SJCRH30 (cell line): Measurements from ENCODE around the gene AMELX. TPM values are rescaled to one million over a fixed set of nuclear protein-coding genes. Genes with fewer than 3 reads are reported as not detected.

Experiments
- DNase-seq, 2 experiments: peaks; one replicate each; pipeline ENCODE4 v3.0.0-alpha.2; 2015 to 2020
- H3K27ac ChIP-seq: fragments of 250-450 bp; sonication (Bioruptor Pico); 2 replicates; pipeline ENCODE4 v1.5.1; 2020; ENCODE audit warnings: mild to moderate bottlenecking, moderate library complexity
- H3K27me3 ChIP-seq: fragments of 250-450 bp; sonication (Bioruptor Pico); 2 replicates; pipeline ENCODE4 v1.5.1; 2020; ENCODE audit warnings: mild to moderate bottlenecking, moderate library complexity
- H3K36me3 ChIP-seq: fragments of 250-450 bp; sonication (Bioruptor Pico); 2 replicates; pipeline ENCODE4 v1.5.1; 2020; ENCODE audit warnings: mild to moderate bottlenecking, moderate library complexity
- H3K4me1 ChIP-seq: fragments of 250-450 bp; sonication (Bioruptor Pico); 2 replicates; pipeline ENCODE4 v1.5.1; 2020; ENCODE audit warnings: mild to moderate bottlenecking, moderate library complexity
- H3K4me3 ChIP-seq: fragments of 250-450 bp; sonication (Bioruptor Pico); 2 replicates; pipeline ENCODE4 v1.5.1; 2020; ENCODE audit warnings: mild to moderate bottlenecking, moderate library complexity
- H3K9me3 ChIP-seq: fragments of 250-450 bp; sonication (Bioruptor Pico); replicated peaks from 2 replicates; pipeline ENCODE4 v1.5.1; 2020; ENCODE audit warnings: mild to moderate bottlenecking, moderate library complexity
- total RNA-seq: library from RNA; depleted of rRNA; stranded (reverse); fragments of >200 nt; shearing (Covaris generic); gene quantifications from 2 replicates; pipeline ENCODE4 v1.2.3, GENCODE V29; 2014

AMELX gene
- total RNA-seq, 1 experiment from 2014 or later: not detected

- Histone ChIP-seq H3K36me3 (no peaks in the 10 kb centered on the region), H3K4me3 (no peak overlapping the region), H3K27me3 (no peaks in the 10 kb centered on the region), H3K4me1 (peaks cover 24% of the 10 kb centered on the region), H3K27ac (no peak overlapping the region), H3K9me3 (no peaks in the 10 kb centered on the region)
- no peak for DNase-seq
Measured at GRCh38 chrX:11282043-11282442, 11.2 kb upstream of the AMELX start.

- no peak overlapping the region for H3K4me3 ChIP-seq
- peak overlapping the region; percentile 65 for H3K27ac ChIP-seq
- H3K27me3 ChIP-seq: no peaks in the 10 kb centered on the region
- H3K36me3 ChIP-seq: no peaks in the 10 kb centered on the region
- no peaks in the 10 kb centered on the region for H3K9me3 ChIP-seq
- peaks cover 29% of the 10 kb centered on the region for H3K4me1 ChIP-seq
- peak in 1 of 2 experiments; percentile 55 for DNase-seq
Measured at GRCh38 chrX:11285651-11286050, 7.6 kb upstream of the AMELX start.

- H3K27me3 ChIP-seq: no peaks in the 10 kb centered on the region
- peaks cover 29% of the 10 kb centered on the region for H3K4me1 ChIP-seq
- no peaks in the 10 kb centered on the region for H3K36me3 ChIP-seq
- H3K9me3 ChIP-seq: no peaks in the 10 kb centered on the region
- DNase-seq: no peak
- no peak overlapping the region for H3K27ac ChIP-seq
- no peak overlapping the region for H3K4me3 ChIP-seq
Measured at GRCh38 chrX:11287505-11287904, 5.7 kb upstream of the AMELX start.

- H3K4me1 ChIP-seq: peaks cover 19% of the 10 kb centered on the region
- no peak overlapping the region for H3K27ac ChIP-seq
- H3K9me3 ChIP-seq: no peaks in the 10 kb centered on the region
- no peak overlapping the region for H3K4me3 ChIP-seq
- H3K27me3 ChIP-seq: no peaks in the 10 kb centered on the region
- no peaks in the 10 kb centered on the region for H3K36me3 ChIP-seq
- DNase-seq: no peak
Measured at GRCh38 chrX:11290416-11291102, 2.7 kb upstream of the AMELX start.

- no peak overlapping the region for H3K4me3 ChIP-seq
- no peak for DNase-seq
- no peak overlapping the region for H3K27ac ChIP-seq
- no peaks in the 10 kb centered on the region for H3K4me1 ChIP-seq
- no peaks in the 10 kb centered on the region for H3K36me3 ChIP-seq
- no peaks in the 10 kb centered on the region for H3K9me3 ChIP-seq
- H3K27me3 ChIP-seq: no peaks in the 10 kb centered on the region
Measured at GRCh38 chrX:11296051-11296450, 2.8 kb downstream of the AMELX start.

- no peaks in the 10 kb centered on the region for H3K27me3 ChIP-seq
- no peaks in the 10 kb centered on the region for H3K4me1 ChIP-seq
- H3K4me3 ChIP-seq: no peak overlapping the region
- no peak overlapping the region for H3K27ac ChIP-seq
- no peaks in the 10 kb centered on the region for H3K9me3 ChIP-seq
- H3K36me3 ChIP-seq: no peaks in the 10 kb centered on the region
- no peak for DNase-seq
Measured at GRCh38 chrX:11298600-11298999, 5.4 kb downstream of the AMELX start.

GRCh38 chrX:11304829-11305228 lies 11.6 kb downstream of the AMELX start:
- Histone ChIP-seq H3K27ac (no peak overlapping the region), H3K36me3 (no peaks in the 10 kb centered on the region), H3K9me3 (no peaks in the 10 kb centered on the region), H3K27me3 (no peaks in the 10 kb centered on the region), H3K4me3 (no peak overlapping the region), H3K4me1 (no peaks in the 10 kb centered on the region)
- no peak for DNase-seq

GRCh38 chrX:11305641-11306040 lies 12.4 kb downstream of the AMELX start:
- no peak overlapping the region for H3K27ac ChIP-seq
- no peaks in the 10 kb centered on the region for H3K4me1 ChIP-seq
- no peak for DNase-seq
- H3K36me3 ChIP-seq: no peaks in the 10 kb centered on the region
- H3K27me3 ChIP-seq: no peaks in the 10 kb centered on the region
- H3K9me3 ChIP-seq: no peaks in the 10 kb centered on the region
- no peak overlapping the region for H3K4me3 ChIP-seq

GRCh38 chrX:11309220-11309619 lies 16.0 kb downstream of the AMELX start:
- Histone ChIP-seq H3K4me3 (no peak overlapping the region), H3K36me3 (no peaks in the 10 kb centered on the region), H3K9me3 (no peaks in the 10 kb centered on the region; the same call in 1 of the 2 replicates), H3K27me3 (no peaks in the 10 kb centered on the region), H3K27ac (no peak overlapping the region), H3K4me1 (no peaks in the 10 kb centered on the region; the same call in 1 of the 2 replicates)
- no peak for DNase-seq

- no peaks in the 10 kb centered on the region; the same call in 1 of the 2 replicates for H3K4me1 ChIP-seq
- no peaks in the 10 kb centered on the region for H3K27me3 ChIP-seq
Measured at GRCh38 chrX:11311706-11312105, 18.5 kb downstream of the AMELX start.

GRCh38 chrX:11319806-11320520 lies 26.8 kb downstream of the AMELX start:
- H3K4me1 ChIP-seq: no peaks in the 10 kb centered on the region
- H3K36me3 ChIP-seq: no peaks in the 10 kb centered on the region
- H3K4me3 ChIP-seq: no peak overlapping the region
- DNase-seq: no peak
- 0 out of 2 replicates have a peak, but pooled peaks cover 7% of the 10 kb centered on the region for H3K9me3 ChIP-seq
- H3K27ac ChIP-seq: no peak overlapping the region
- H3K27me3 ChIP-seq: no peaks in the 10 kb centered on the region

More at GRCh38 chrX:11311706-11312105, 18.5 kb downstream of the AMELX start:
- Histone ChIP-seq H3K9me3 (no peaks in the 10 kb centered on the region; the same call in 1 of the 2 replicates), H3K4me3 (no peak overlapping the region), H3K36me3 (no peaks in the 10 kb centered on the region), H3K27ac (no peak overlapping the region)
- DNase-seq: no peak

GRCh38 chrX:11321986-11322385 lies 28.8 kb downstream of the AMELX start:
- Histone ChIP-seq H3K4me1 (no peaks in the 10 kb centered on the region), H3K4me3 (no peak overlapping the region), H3K27me3 (no peaks in the 10 kb centered on the region), H3K36me3 (no peaks in the 10 kb centered on the region), H3K9me3 (0 out of 2 replicates have a peak, but pooled peaks cover 7% of the 10 kb centered on the region), H3K27ac (no peak overlapping the region)
- no peak for DNase-seq

GRCh38 chrX:11328134-11328533 lies 34.9 kb downstream of the AMELX start:
- DNase-seq: no peak
- Histone ChIP-seq H3K36me3 (no peaks in the 10 kb centered on the region), H3K4me1 (no peaks in the 10 kb centered on the region)

GRCh38 chrX:11329021-11329420 lies 35.8 kb downstream of the AMELX start:
- H3K4me1 ChIP-seq: no peaks in the 10 kb centered on the region
- no peak for DNase-seq
- no peak overlapping the region for H3K27ac ChIP-seq
- no peak overlapping the region for H3K4me3 ChIP-seq
- 0 out of 2 replicates have a peak, but pooled peaks cover 8% of the 10 kb centered on the region for H3K9me3 ChIP-seq
- H3K27me3 ChIP-seq: no peaks in the 10 kb centered on the region
- H3K36me3 ChIP-seq: no peaks in the 10 kb centered on the region

More at GRCh38 chrX:11328134-11328533, 34.9 kb downstream of the AMELX start:
- Histone ChIP-seq H3K27ac (no peak overlapping the region), H3K27me3 (no peaks in the 10 kb centered on the region), H3K4me3 (no peak overlapping the region), H3K9me3 (0 out of 2 replicates have a peak, but pooled peaks cover 10% of the 10 kb centered on the region)

GRCh38 chrX:11331788-11332187 lies 38.6 kb downstream of the AMELX start:
- Histone ChIP-seq H3K36me3 (no peaks in the 10 kb centered on the region), H3K9me3 (0 out of 2 replicates have a peak, but pooled peaks cover 3% of the 10 kb centered on the region), H3K27me3 (no peaks in the 10 kb centered on the region), H3K4me3 (no peak overlapping the region), H3K27ac (no peak overlapping the region), H3K4me1 (no peaks in the 10 kb centered on the region)
- DNase-seq: no peak
